ENCODE results near the gene TTC39C.

GRCh38 chr18:23977103-23977502 is 37.5 kb upstream of the TTC39C start:
- TF ChIP-seq CTCF (IDR thresholded peaks at IDR 0.05), result no peak
- TF ChIP-seq POLR2A (IDR thresholded peaks at IDR 0.05), result no peak
